ENCODE data around the gene ATG101.

The ATG101 gene

GRCh38 chr12:52069327-52070184, at the start of gene ATG101:
Gene ATG101, plus strand, starts transcription at chr12:52069978. Its CDS starts 3,673 bp downstream, at chr12:52073651.
- TF ChIP-seq CTCF (IDR thresholded peaks at IDR 0.05; ENCODE audit: low read depth, low read length) = peak; percentile 47
- H3K4me3 ChIP-seq (ENCODE audit: low read depth, low read length) = peak within 1 kb of the TSS; percentile 81

GRCh38 chr12:52020539-52021336, 49.0 kb upstream of the ATG101 start:
- TF ChIP-seq CTCF (IDR thresholded peaks at IDR 0.05; ENCODE audit: low read depth, low read length) = peak; percentile 93
- H3K4me3 ChIP-seq (ENCODE audit: low read depth, low read length) = no peak overlapping the region

GRCh38 chr12:52022841-52023181, 47.0 kb upstream of the ATG101 start:
- no peak for TF ChIP-seq CTCF (IDR thresholded peaks at IDR 0.05; ENCODE audit: low read depth, low read length)
- peak overlapping the region; percentile 60 for H3K4me3 ChIP-seq (ENCODE audit: low read depth, low read length)

GRCh38 chr12:52023182-52023975, 46.4 kb upstream of the ATG101 start:
- TF ChIP-seq CTCF (IDR thresholded peaks at IDR 0.05; ENCODE audit: low read depth, low read length) = peak; percentile 87
- H3K4me3 ChIP-seq (ENCODE audit: low read depth, low read length) = peak overlapping the region; percentile 60

- peak overlapping the region; percentile 60 for H3K4me3 ChIP-seq (ENCODE audit: low read depth, low read length)
- no peak for TF ChIP-seq CTCF (IDR thresholded peaks at IDR 0.05; ENCODE audit: low read depth, low read length)
Observed at GRCh38 chr12:52023976-52024688, 45.6 kb upstream of the ATG101 start.

GRCh38 chr12:52024845-52025230, 44.9 kb upstream of the ATG101 start:
- no peak overlapping the region for H3K4me3 ChIP-seq (ENCODE audit: low read depth, low read length)
- no peak for TF ChIP-seq CTCF (IDR thresholded peaks at IDR 0.05; ENCODE audit: low read depth, low read length)

All from WI38 (cell line).